ENCODE data around the gene VASH1.

The VASH1 gene

GRCh38 chr14:76742966-76743365 lies 18.3 kb upstream of the VASH1 start:
- no peak for DNase-seq (ENCODE audit: low spot score)

GRCh38 chr14:76752744-76753143 lies 8.5 kb upstream of the VASH1 start:
- no peak for DNase-seq (ENCODE audit: low spot score)

DNA sequence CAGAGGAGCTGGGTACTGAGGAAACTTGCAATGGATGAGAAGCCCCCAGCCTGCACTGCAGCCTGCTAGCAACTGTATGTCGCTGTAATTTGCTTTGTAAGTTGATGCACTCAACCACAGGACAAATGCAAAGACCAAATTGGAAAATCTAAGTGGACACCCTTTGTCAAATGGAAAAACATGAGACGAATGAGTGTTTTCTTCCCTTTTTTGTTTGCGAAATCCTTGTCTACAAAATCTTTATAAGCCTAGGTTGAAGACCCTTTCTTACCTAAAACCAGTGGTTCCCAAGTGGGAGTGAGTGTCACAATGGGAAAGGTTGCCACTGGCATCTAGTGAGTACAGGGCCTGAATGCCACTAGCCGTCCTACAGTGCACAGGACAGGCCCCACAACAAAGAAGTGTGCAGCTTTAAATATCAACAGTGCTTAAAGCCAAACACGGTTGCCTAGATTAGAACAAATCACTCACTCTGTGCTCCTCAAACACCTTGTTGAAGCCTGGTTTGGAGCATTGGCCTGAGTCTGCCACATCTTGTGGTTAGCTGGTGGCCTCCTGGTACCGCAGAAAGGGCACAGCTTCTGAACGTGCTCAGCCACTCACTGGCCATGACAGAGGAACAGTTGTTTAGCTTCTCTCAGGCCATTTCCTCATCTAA lies 7.6 kb upstream of the VASH1 start:
- no peak for DNase-seq (ENCODE audit: low spot score)

DNA sequence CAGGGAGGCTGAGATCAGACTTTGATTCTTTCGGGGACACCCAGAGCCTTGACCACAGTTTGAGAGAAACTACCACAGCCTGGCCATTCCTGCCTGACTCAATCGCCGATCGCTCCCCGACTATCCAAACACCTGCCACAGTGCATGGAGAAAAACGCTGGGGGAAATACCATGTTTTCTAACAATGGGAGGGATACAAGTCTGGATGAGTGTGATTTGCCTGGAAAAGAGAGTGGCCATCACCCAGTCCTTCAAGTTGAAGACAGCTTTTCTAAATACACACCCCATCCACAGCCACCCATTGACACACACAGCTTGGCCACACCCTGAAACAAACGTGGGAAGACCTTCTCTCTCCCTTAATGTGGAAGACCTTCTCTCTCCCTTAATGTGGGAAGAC lies 6.7 kb upstream of the VASH1 start:
- no peak for DNase-seq (ENCODE audit: low spot score)

- DNase-seq (ENCODE audit: low spot score), result no peak
These were observed 5.5 kb upstream of the VASH1 start for GRCh38 chr14:76755610-76756370.

GRCh38 chr14:76756371-76756750 lies 4.9 kb upstream of the VASH1 start:
- no peak for DNase-seq (ENCODE audit: low spot score)

DNA sequence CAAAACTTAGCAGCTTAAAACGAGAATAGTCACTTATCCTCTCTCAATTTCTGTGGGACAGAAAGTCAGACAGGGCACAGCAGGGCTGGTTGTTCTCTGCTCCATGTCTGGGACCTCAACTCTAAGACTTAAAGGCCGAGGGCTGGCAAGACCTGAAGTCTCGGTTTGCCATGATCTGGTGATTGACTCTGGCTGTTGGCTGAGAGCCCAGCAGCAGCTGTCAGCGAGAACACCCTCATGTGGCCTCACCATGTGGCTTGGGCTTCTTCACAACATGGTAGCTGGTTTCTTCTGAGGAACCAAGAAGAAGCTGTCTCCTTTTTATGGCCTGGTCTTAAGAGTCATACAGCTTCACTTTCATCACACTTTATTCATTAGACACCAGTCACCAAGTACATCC lies 1.7 kb upstream of the VASH1 start:
- no peak for DNase-seq (ENCODE audit: low spot score)

DNA sequence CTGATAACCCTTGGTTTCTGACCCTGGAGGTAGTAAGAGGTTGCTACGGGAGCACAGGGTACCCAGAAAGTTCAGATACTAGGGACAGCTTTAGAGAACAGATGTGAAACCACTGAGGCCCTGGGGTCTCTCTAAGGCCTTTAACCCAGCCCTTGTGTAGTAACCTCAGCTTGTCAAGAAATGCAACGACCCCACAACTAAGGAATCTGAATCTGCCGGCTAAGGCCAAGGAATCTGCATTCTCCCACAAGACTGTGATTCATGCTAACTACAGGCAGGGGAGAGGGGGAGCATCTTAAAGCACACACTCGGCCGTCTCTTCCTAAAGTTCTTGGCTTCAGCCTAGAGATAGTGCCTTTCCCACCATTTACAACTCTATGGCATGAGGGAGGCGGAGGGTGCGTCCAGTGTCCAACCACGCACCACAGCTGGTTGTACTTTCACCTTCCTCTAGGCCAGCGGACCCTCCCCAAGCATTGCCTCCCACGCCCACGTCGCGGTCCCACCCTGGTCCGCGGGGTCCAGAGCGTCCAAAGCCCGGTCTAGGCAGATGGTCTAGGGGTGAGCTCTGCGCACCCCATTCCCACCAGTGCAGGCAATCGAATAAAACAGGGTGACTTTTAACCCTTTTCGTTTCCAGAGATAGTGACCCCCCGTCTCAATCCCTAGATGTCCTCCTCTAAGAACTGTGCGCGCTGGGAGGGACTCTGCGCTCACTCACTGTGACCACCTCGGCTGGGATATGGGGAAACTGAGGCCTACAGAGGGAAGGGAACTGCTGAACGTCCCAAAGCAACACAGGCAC lies 735 bp upstream of the VASH1 start:
- DNase-seq (ENCODE audit: low spot score), result no peak

DNA sequence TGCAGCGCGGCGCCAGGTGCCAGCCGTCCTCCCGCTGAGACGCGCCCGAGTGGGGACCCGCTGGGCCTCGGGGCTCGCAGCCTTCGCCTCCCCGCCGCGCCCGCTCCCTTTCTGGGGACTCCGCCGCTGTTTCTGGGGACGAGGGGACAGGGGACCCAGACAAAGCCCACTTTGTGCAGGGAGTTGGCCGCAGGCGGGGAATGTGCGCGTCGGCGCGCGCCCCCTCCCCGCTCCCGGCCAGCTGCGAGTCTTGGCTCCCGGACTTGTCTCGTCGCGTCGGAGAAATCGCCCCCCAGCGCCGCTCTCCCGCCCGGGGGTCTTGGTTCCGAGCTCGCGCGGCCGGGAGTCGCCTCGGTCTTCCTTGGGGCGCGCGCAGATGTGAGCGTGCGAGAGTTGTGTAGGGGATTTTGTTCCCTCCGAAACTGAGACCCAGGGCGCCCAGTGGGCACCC lies 717 bp downstream of the VASH1 start:
- no peak for DNase-seq (ENCODE audit: low spot score)

- DNase-seq (ENCODE audit: low spot score), result no peak
These were observed 1.3 kb downstream of the VASH1 start for GRCh38 chr14:76762411-76763095.

GRCh38 chr14:76763096-76764041 lies 2.1 kb downstream of the VASH1 start:
- DNase-seq (ENCODE audit: low spot score), result no peak

- DNase-seq (ENCODE audit: low spot score), result no peak
These were observed 4.2 kb downstream of the VASH1 start for GRCh38 chr14:76765461-76765931.

DNA sequence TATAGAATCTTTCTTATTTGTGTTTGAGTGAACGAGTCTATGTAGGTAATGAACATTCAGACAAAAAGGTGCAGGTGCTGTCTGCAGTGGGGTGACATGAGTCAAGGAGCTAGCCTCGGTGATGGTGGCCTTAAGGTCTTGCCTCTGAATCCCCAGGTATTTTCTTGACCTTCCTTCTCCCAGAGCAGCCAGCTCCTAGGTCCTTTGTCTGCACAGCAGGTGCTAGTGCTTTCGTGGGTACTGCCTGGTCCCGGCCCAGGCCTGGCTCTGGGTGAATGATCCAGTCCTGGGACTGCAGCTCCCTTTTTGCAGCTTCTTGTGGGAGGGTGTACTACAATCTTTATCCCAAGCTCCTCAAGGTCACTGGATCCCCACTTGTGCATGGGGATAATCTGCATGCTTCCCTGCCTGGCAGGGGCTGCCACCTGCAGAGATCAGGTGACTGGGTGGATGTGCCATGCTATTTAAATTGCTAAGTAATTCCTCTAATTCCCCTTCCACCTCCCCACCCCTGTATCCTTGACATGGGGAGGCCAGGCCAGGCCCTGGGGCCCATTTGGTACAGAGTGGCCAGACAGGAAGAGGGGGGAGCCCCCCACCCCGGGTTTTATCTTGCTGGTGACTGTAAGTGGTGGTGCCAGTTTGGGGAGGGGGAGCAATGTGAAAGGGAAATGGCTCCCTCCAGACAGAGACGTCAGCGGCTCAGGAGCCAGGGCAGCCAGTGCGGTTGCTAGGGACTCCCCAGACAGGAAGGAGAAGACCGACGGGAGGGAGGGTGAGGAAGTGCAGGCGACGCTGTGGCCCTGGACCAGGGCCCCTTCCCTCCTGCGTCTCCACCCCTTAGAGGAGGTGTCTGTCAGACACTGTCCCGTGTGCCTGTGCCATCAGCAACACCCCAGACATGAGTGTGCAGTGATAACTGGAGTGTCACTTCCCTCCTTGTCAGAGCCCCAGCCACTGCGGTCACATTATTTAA lies 6.7 kb downstream of the VASH1 start:
- no peak for DNase-seq (ENCODE audit: low spot score)

DNA sequence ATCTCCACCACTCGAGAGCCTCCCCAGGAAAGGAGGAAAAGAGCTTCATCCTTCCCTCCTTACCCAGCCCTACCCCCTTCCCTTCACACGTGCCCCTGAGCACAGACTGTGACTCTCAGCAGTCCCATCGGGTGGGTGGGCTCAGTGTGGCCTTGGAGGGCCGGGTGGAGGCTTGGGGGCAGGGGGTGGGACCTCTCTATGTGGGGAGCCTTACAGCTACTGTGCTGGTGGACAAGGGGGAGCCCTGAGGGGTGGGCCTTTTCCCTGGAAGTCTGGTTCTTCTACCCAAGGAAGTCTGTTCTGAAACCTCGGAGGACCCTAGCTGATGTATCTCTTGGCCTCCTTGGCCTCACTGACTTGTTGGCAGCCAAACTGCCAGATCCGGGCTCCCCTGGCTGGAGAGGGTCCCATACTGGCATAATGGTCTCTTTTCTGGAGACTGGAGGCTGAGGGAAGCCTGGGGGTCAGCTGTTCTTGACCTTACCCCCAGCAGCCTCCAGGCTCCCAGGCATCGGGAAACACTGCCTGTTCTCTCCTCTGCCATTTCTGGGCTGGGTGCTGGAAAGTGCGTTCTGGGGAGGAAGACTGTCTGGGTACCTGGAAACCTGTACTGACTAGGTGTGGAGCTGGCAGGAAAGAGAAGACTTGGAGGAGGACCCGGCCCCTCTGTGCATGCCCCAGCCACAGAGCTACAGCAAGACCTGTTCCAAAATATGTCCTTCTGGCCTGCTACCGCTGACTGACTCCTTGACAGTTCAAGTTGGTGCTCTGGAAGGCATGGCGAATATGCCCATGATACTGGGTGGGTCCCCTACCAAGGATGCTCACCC lies 7.6 kb downstream of the VASH1 start:
- DNase-seq (ENCODE audit: low spot score), result no peak

- DNase-seq (ENCODE audit: low spot score), result no peak
These were observed 8.5 kb downstream of the VASH1 start for GRCh38 chr14:76769636-76770292.

GRCh38 chr14:76770521-76771436 lies 9.5 kb downstream of the VASH1 start:
- no peak for DNase-seq (ENCODE audit: low spot score)

DNA sequence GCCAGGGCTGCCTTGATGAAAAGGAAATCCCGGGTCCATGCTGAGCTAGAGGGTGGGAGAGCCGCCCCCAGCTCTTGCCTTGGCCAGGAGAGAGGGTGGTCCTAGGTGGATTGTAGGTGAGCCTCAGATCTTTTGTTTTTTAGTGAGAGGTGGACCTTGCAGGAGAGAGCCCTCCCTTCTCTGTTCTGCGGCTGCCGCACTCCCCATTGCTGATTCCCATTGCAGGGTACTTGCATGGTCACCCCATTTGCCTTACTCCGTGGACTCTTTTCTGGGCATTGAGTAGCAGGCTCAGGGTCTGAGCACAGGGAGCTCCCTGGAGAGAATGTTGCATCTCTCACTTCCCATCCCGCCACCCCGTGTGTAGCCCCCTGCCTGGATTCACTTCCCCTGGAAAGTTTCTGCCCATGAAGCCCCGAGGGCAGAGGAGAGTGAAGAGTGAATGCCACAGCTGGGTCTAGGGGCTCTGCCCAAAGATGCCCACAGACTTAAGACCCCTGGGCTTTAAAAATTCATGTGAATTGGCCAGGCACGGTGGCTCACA lies 10.2 kb downstream of the VASH1 start:
- no peak for DNase-seq (ENCODE audit: low spot score)

Data from HuH-7.5 (cell line).